Breast epithelium (tissue), 3 donors: ENCODE measurements around the gene IL5RA.

ENCODE experiments used
- CTCF ChIP-seq, 3 donors: fragments of 450-650 bp; IDR thresholded peaks; one replicate each; pipeline ENCODE4 v1.5.1; 2016 to 2017; ENCODE audit warnings: antibody characterized with exemption in 3 of 3, mild to moderate bottlenecking in 3 of 3, moderate library complexity in 3 of 3
- POLR2A ChIP-seq: fragments of 450-650 bp; IDR thresholded peaks from one replicate; pipeline ENCODE4 v1.6.1; 2016; ENCODE audit warnings: antibody characterized with exemption, mild to moderate bottlenecking, moderate library complexity

DNA sequence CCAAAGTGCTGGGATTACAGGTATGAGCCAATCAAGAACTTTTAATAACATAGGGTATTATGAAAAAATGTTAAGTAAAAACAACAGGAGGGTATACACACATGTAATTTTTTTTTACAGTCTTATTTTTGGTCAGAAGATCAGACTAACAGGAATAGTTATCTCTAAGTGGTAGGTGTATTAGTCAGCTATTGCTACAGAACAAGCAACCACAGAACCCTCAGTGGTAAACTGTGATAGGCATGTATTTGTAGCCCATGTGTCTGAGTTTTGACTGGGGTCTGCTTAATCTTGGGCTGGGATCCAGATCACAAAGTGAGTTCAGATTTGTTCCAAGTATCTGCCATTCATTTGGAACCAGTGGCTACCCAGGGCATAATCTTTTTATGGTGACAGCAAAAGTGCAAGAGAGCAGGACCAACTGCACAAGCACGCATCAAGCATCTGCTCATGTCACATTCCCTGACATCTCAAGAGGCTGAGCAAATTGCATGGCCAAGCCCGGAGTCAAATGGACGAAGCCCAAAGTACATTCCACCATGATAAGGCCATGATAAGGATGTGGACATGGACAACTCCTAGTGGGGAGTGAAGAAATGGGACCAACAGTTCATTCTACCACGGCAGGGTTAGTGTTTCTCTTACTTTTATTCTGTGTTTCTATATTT is 3.0 kb upstream of the IL5RA start:
- TF ChIP-seq POLR2A (no peak), CTCF (IDR thresholded peaks at IDR 0.05) (no peak)
